HG02885 (cell line): ENCODE measurements around the gene DCAF5.
"Not testable (repeated sequence)": the region's sequence is repeated elsewhere in the genome, so short reads cannot be mapped to it uniquely, and the experiment has no call there.

ENCODE experiments used
- ATAC-seq: cut with Tn5 transposase; IDR thresholded peaks from one replicate; pipeline ENCODE4 v1.9.1; 2021; ENCODE audit warnings: mild to moderate bottlenecking; ENCODE audit not compliant: unreplicated experiment, poor library complexity

DCAF5 gene

DNA sequence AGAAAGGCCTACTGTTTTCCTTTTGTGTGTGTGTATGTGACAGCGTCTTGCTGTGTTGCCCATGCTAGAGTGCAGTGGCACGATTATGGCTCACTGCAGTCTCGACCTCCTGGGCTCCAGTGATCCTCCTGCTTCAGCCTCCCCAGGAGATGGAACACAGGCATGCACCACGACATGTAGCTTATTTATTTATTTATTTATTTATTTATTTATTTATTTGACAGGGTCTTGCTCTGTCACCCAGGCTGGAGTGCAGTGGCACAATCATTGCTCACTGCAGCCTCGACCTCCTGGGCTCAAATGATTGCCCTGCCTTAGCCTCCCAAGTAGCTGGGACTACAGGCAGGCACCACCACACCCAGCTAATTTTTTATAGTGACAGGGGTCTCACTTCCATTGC, 75.7 kb downstream of the DCAF5 start:
- not testable (repeated sequence) for ATAC-seq

DNA sequence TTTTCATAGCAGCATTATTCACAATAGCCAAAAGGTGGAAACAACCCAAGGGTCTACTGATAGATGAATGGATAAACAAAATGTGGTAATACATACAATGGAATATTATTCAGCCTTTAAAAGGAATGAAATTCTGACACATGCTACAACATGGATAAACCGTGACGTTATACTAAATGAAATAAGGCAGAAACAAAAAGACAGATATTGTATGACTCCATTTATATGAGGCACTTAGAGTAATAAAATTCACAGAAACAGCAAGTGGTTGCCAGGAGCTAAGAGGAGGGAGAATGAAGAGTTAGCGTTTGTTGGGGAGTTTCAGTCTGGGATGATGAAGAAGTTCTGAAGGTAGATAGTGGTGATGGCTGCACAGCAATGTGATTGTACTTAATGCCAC, 76.6 kb downstream of the DCAF5 start:
- ATAC-seq, result no peak

DNA sequence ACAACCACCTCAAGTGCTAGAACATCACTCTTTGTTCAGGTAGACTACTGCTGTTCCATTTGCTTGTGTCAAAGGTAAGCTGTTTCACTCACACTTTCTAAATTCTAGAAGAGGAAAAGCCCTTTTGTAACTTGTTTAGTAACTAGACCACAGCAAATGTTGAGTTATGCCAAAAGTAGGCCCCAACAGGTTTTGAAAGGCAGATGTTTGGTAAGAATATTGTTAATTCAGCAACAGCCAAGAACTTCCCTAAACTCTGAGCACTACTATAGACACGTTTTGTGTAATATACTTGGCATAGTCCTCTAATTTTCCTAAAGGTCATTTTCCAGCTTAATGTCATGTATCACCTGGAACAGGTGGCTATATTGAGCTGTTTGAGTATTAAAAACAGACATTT, 79.0 kb downstream of the DCAF5 start:
- ATAC-seq, result no peak

DNA sequence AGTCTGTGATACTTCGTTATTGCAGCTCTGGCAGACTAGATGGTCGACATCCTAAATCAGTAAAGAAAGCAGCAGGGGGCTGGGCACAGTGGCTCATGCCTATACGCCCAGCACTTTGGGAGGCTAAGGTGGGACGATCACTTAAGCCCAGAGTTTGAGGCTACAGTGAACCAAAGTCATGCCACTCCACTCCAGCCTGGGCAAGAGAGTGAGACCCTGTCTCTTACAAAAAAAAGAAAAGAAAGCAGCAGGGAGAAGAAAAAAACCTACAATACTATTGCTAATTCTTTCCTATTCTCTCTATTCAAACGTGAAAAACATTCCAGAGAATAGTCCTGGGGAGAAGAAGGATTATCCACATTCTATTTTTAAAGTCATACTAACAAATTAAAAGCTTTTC, 79.5 kb downstream of the DCAF5 start:
- ATAC-seq, result no peak

DNA sequence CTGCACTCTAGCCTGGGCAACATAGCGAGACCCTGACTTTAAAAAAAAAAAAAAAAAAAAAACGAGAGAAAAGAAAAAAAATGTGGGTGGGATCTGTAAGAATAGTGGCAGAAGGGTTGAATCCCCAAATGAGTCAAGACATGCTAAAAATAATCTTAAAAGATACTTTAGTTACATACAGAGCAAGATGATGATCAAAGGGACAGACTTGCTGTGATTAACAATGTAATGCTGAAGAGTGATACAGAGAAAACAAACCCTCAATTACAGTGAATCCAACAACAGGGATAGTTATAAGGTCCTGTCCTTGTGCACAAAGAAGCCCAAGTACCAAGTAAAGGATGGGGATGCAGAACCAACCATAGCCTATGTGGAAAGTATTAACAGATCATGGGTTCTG, 80.3 kb downstream of the DCAF5 start:
- no peak for ATAC-seq

DNA sequence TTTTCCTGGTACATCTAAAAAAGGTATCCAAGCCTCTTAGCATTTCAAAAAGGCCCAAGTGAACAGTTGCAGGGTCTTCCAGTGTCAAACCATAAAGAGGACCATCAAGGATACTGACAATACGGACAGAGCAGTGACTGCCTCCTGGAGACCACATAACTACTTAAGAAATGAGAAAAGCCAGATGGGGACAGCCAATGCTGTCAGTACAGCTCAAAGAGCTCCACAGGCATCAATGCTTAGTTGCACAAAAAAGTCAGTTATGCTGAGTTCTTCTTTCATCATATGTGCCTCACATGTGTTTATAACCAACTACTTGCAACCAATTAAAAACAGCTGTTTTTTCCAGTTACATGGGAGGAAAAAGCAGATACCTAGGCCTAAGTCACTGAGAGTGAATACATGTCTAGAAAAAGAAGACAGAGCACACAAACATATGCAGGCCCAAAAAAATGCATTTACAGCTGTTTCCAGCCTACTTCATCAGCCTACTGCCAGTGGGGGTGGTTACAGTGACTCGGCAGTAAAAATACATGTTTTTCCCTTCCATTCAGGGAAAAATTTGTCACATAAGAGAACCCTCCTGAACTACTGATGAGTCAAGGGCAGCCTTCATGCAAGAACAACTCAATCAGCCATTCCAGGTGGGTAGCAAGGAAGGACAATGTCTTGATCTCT, 84.0 kb downstream of the DCAF5 start:
- no peak for ATAC-seq

DNA sequence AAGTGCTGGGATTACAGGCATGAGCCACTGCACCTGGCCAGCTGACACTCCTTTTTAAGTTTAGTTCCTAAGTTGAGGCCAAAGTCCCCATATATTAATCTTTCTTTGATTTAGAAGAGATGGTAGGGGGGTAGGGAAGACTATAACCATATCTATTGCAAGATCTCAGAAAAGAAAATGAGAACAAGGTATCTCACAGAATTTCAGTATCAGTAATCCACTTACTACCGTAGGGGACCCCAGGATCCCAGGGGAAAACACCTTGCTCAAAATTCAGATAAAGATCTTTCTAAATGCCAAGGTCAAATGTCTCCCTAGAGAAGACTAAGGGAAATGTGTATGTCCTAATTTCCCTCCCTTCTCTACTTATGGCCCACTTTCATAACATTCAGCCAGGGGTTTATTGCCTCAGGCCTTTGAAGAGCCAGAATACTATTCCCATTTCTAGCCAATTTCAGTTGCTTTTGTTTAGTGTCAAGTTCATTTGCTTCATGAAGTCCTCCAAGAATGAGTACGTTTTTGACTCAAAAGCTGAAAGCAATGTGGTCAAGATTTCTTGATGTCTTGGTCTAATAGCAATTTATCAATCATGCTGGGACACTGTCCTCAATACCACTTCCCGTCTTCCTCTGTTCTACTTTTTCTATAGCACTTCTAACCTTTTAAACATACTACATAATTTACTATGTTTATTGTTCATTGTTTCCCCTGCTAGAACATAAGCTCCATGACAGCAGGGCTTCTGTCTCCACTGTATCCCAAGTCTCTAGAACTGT, 86.3 kb downstream of the DCAF5 start:
- ATAC-seq, result no peak

DNA sequence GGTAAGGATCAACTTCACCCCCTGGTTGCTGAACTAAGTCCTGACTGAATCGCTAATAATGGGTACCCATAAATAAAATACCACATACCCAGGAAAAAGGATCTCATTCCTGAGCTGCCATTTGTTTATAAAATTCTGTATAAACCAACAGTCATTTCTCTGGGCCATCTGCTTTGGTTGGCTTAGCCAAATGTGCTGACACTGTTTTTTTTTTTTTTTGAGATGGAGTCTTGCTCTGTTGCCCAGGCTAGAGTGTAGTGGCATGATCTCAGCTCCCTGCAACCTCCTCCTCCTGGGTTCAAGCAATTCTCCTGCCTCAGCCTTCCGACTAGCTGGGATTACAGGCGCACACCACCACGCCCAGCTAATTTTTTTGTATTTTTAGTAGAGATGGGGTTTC, 87.0 kb downstream of the DCAF5 start:
- ATAC-seq, result not testable (repeated sequence)

DNA sequence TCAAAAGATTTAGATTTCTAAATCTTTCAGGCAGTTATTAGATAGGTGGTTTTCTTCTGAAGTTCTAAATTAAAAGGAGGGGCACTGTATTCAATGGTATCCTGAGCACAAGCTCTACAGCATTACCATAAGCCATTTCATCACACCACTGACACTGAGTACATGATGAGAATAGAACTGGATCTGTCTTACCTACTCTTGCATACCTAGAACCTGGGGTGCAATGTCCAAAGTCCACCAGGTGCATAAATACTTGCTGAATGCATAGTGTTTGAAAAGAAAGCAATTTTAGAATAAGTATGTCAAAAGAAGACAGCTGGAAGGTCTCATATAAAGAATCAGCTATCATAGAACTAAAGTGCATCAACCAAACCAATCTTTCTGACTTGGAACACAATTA, 88.3 kb downstream of the DCAF5 start:
- ATAC-seq, result no peak

DNA sequence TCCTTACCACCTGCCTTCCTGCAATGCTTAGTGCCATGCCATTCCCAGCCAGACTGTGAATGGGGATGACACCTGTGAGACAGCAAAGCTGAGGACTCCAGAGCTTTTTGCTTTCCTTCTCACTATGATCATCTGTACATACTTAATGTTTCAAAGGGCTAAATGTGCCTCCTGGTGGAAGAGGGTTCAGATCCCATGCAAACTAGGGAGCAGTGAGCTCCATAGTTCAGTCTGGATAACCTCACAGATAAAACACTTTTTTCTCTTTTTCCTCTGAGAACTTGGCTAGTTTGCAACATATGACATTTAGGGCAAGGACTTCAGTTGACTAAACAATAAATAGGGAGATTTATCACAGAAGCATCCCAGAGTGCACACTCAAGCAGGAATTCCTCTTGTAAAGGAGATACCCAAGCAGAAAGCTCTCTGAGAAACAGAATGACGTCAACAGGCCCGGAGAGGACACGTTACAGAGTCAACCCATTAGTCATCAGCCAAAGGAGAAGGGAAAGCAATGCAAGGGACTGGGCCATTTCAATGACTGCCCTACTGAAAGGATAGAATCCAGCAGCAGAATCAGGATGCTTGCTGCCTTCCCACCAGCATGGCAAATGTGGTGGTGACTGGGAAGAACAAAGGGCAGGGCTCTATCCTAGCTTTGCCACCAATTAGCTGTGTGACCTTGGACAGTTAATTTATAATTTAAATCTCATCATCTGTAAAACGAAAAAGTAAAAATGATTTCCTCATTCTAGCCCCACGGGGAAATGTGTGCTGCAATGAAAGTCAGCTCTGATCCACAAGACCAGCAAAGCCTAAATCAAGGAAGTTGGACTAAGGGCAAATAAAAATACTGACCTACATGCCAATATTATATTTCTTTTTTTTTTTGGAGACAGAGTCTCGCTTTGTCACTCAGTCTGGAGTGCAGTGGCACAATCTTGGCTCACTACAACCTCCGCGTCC, 93.0 kb downstream of the DCAF5 start:
- no peak for ATAC-seq

DNA sequence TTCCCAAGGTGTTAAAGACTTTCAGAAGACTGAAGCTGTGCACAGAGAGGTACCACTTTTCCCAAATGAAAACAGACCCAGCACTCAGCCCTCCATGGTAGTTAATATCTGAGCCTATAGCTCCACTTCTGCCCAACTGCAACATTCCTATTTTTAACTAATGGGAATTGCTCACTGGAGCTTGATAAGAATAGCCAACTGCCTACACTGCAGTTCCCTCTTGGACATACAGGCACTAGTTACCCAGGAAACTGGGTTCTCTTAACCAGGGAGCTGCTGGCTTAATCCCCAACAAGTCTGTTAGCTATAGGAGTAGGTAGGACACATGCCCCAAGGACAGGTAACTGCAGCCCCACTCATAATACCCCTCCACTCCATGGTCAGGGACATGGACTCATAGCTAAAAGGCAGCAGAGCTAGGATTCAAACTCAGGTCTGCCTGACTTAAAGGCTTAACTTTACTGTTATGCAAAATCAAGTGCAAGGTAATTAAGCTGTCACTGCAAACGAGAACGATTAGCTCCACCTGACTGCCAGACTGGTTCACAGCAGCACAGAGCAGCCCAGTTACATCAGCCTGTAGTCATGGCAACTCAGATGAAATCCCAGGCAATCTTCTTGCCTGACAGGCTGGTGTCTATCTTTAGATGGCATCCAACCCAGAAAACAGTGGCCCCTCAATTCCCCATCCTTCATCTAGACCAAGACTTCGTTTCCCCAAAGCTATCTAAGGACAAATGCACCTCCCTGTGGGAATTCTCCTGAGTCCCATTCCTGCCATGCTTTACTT, 96.7 kb downstream of the DCAF5 start:
- no peak for ATAC-seq

DNA sequence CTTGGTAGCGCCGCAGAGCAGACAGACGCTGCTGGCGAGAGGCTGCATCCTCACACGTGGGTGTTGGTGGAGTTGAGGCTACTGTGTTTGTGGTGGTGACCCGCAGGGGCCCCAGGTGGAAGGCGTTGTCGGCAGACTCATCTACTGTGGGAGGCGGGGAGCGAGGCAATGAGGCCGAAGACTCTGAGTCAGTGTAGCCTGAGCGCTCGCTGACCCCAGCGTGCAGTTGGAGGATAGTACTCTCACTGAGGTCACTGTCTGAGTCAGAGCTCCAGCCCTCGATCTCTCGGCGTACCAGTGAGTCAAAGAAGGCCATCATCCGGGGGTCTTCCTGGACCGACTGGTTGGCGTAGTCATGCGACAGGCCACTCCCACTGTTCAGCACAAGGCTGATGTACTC, 97.8 kb downstream of the DCAF5 start:
- no peak for ATAC-seq

DNA sequence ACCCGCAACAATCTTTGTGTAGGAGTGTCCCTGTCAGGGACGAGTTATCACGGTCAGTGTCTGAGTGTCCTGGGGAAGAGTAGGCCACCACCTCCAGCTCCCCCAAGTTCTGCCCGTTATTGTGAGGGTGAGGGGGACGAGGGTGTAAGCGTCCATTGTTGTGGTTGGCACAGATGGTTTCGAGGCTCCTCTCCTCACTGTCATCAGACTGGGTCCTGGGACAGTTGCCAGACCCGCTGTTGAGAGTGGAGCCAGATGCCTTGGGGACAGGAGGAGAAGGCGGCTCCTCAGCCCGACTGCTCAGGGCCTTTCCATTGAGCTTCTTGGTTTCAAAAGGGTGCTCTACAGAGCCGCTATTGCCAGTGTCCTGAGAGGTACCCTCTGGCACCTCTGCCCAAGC, 98.9 kb downstream of the DCAF5 start:
- ATAC-seq, result no peak

DNA sequence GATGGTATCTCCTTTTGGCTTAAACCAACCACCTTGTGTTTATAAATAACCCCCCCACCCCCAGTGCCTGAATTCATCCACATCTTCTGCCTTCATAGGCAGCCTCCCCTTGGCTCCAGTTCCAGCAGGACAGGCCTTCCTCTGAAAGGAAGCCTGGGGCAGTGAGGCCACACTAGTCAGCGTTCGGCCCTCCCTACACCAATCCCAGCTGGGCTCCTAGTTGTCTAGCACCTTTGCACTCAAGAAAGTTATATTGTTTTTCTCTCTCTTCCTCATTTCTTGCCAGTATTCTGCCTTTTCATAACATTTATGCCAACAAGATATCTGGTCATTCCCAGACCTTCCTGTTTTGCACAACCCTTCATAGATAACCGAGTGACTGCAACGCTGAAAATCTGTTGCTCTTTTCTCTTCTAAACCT, 100.7 kb downstream of the DCAF5 start:
- ATAC-seq, result no peak

DNA sequence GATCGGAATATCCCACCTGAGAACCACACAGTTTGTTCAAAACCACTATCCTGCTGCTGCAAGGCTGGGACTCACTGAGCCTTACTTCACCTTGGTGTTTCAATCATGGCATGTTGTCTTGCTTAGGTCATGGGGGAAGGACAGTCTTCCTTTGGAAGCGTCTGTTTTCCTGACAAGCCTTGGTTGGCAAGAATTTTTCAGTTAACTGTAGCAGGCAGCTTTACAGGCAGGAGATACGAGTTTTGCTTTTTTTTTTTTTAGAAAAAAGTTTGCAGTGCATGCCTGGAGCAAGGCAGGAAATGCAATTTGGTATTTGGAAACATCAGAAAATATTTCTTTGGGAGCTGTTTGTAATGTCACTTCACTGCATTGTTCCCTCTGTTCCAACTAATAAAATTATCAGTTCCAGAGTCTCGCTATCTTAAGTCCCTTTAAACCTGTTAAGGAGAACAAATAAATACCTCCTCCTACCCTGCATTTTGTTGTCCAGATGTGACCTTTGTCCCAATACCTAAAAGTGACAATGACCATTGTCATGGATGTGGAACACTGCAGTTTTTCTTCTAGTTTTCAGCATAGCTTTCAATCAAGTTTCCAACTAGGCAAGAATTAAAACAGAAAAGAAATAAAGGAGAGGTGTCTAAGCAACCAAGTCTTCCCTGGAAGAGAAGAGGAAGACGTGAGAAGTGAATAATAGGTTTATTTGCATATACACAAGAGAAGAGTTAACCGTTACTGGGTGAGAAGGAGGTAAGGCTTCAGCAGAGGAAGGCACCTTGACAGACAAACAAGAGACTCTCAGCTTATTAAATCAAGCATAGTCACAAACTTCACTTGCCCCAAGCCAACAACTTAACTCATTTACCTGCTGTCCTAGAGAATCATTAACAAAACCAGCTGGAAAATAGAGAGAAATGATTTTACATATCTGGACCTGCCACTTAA, 102.4 kb downstream of the DCAF5 start:
- ATAC-seq, result no peak

DNA sequence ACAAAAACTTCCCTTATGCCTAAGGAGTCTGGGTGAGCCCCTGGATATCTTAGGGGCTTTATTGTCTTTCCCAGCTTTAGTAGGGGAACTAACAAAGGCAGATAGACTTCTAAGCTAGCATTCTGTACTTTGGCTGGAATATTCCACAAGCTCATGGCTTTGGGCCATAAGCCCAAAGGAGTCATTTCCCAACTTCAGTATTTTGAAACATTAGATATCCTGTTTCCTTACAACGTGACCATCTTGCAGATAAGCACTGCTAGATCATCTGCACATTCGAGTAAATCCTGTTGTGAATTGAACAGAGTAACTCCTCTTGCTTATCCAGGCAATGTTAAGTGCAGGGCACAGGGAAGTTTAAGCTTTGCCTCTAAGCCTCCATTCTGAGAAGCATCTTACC, 103.2 kb downstream of the DCAF5 start:
- ATAC-seq, result no peak

DNA sequence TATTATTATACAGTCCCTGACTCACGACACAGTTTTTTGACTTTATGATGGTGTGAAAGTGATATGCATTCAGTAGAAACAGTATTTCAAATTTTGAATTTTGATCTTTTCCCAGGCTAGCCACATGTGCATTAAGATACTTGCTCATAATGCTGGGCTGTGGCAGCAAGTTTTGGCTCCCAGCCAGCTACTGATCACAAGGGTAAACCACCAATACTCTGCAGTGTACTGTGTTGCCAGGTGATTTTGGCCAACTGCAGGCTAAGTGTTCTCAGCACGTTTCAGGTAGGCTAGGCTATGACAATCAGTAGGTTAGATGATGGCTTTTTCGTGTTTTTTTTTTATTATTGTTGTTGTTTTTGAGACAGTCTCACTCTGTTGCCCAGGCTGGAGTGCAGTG, 104.5 kb downstream of the DCAF5 start:
- no peak for ATAC-seq

DNA sequence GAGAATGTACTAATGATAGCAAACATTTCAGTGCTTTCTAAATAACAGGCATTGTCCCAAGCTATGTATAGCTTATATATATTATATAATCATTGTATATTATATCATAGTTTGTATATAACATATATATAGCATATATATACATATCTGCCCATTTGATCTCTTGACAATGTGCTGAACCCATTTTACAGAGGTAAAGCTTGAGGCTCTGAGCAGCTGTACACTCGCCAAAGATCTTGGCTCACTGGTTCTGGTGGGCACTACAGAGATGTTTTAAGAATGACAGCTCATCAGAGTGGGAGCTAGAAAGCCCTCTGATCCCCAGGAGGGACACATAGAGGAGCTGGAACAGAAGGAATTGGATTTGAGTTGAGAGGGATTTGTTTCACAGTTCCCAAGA, 105.7 kb downstream of the DCAF5 start:
- ATAC-seq, result no peak

DNA sequence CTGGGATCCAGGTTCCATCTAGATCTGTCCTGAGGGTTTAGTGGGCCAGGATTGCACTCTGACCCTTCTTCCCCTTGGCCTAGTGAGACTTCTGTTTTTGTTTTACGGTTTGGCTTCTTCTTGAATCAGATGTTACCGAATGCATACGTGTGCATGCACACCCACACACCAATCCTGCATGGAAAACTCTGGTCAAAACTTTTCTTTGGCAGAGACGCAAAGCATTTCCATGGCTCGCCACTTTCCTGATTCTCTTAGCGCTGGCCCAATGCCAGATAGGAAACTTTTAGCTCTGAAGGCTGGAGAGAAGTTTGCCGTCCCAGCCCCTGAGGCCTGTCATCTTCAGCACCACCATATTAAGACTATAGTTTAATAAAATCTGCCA, 106.5 kb downstream of the DCAF5 start:
- ATAC-seq, result no peak
